Astrocyte (in vitro differentiated cells and primary cell): ENCODE measurements around the gene FAM228A.

Experiments used
- EZH2 ChIP-seq: IDR thresholded peaks from 2 replicates; pipeline ENCODE4 v1.6.1; 2012; ENCODE audit warnings: mild to moderate bottlenecking, low read length, inconsistent platforms; ENCODE audit not compliant: insufficient read depth
- TF ChIP-seq, protein P1 (sequence below): IDR thresholded peaks from 2 replicates; pipeline ENCODE4 v1.5.1; 2011; ENCODE audit warnings: low read depth, mild to moderate bottlenecking, inconsistent platforms, low read length, moderate library complexity; ENCODE audit not compliant: insufficient read depth

DNA sequence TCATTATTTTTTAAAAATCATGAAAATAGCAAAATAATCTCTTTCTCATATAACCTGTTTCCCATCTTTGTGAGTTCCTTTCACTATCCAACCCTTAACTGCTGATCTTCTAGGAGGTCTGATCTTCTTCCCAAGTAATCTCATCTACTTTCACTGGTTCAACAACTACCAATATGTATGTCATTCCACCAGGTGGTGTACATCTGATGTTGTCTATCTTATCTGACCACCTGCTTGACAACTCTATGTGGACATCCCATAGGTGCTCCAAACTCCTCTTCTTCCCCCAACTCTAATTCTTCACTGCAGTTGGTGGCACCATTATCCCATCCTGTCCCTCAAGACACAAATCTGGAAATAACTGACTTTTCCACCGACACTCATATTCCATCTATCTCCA, 62.5 kb downstream of the FAM228A start:
- TF ChIP-seq, protein P1, sequence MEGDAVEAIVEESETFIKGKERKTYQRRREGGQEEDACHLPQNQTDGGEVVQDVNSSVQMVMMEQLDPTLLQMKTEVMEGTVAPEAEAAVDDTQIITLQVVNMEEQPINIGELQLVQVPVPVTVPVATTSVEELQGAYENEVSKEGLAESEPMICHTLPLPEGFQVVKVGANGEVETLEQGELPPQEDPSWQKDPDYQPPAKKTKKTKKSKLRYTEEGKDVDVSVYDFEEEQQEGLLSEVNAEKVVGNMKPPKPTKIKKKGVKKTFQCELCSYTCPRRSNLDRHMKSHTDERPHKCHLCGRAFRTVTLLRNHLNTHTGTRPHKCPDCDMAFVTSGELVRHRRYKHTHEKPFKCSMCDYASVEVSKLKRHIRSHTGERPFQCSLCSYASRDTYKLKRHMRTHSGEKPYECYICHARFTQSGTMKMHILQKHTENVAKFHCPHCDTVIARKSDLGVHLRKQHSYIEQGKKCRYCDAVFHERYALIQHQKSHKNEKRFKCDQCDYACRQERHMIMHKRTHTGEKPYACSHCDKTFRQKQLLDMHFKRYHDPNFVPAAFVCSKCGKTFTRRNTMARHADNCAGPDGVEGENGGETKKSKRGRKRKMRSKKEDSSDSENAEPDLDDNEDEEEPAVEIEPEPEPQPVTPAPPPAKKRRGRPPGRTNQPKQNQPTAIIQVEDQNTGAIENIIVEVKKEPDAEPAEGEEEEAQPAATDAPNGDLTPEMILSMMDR: no peak
- no peak for TF ChIP-seq EZH2
